Body of pancreas (tissue), 4 donors: ENCODE data around the gene KRTAP20-2.

Experiments used
- CTCF ChIP-seq, 7 experiments: fragments of 450-650 bp in 4 of 7; fragments of 200-600 bp in 3 of 7; sonication (generic) in 3 of 7; IDR thresholded peaks; one replicate each; pipeline ENCODE4 v1.5.1; 2016 to 2019; ENCODE audit warnings: antibody characterized with exemption in 7 of 7
- POLR2A ChIP-seq, 3 donors: fragments of 450-650 bp; IDR thresholded peaks; one replicate each; pipeline ENCODE4 v1.6.1; 2016; ENCODE audit warnings: antibody characterized with exemption in 3 of 3, mild to moderate bottlenecking in 2 of 3

- TF ChIP-seq CTCF (IDR thresholded peaks at IDR 0.05) = no peak
- TF ChIP-seq POLR2A (IDR thresholded peaks at IDR 0.05) = no peak
Observed at GRCh38 chr21:30600787-30601186, 34.2 kb upstream of the KRTAP20-2 start, which contains the start of gene KRTAP22-1.
